ENCODE results near the gene SLC17A8.

DNA sequence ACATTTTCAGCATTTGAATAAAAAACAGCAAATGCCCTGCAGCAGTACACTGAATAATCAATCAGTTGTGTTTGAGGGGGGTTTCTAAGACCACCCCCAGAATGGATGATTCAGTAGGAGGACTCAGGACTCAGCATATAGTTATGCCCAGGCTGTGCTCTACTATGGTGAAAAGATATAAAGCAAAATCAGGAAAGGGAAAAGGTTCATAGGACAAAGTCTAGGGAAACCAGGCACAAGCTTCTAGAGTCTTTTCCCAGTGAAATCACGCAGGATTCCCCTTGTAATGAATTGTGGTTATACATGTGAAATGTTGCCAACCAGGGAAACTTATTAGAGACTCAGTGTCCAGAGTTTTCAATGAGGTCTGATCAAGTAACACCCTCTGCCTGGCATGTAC is 25.0 kb upstream of the SLC17A8 start:
- TF ChIP-seq ZFP3 (CRISPR knock-in tag; IDR thresholded peaks at IDR 0.05) (no peak), CREB5 (CRISPR knock-in tag; IDR thresholded peaks at IDR 0.05; ENCODE audit: low read depth) (no peak)

All from SK-N-SH treated with all-trans-retinoic acid at 6 μM for 48 hours (cell line).